ENCODE data around the gene TBL1XR1.
"Not testable (repeated sequence)": the region's sequence is repeated elsewhere in the genome, so short reads cannot be mapped to it uniquely, and the experiment has no call there.

The TBL1XR1 gene

DNA sequence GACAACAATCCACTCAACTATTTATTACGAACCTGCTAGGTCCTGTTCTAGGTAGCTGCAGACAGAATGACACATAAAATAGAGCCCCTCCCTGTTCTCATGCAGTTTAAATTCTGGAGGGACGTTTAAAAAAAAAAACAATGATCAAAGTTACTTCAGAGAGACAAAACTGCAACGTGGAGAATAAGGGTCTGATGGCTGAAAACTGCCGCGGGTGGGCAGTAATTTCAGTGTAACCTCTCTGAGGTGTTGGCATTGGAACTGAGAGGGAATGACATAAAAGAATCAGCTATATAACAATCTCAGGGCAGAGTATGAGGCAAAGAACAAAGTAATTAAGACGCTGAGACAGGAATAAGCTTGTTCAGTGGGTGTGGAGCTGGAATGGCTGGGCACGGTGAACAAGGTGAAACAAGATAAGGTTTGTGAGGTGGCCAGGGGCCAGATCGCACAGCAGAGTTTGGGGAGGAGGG, 19.5 kb downstream of the TBL1XR1 start:
- ChIA-PET POLR2A (ENCODE audit: low non-redundant PET) (no interaction called here), CTCF (interaction anchor here (0.5 to 0.6 kb wide), 2 partner anchors 70 to 187 kb away, joined by 3 read pairs; no protein-coding TSS in a partner anchor)
- peak; percentile 70 for DNase-seq (ENCODE audit: low spot score)

GRCh38 chr3:177174607-177175170, 22.6 kb downstream of the TBL1XR1 start:
- CTCF ChIA-PET: interaction anchor here (0.7 to 1.2 kb wide), 2 partner anchors 23 to 124 kb away, joined by 3 to 5 read pairs; no protein-coding TSS in a partner anchor
- POLR2A ChIA-PET (ENCODE audit: low non-redundant PET): no interaction called here
- no peak for DNase-seq (ENCODE audit: low spot score)
- no peak overlapping the region for H3K27ac ChIP-seq
- TF ChIP-seq, protein P1, sequence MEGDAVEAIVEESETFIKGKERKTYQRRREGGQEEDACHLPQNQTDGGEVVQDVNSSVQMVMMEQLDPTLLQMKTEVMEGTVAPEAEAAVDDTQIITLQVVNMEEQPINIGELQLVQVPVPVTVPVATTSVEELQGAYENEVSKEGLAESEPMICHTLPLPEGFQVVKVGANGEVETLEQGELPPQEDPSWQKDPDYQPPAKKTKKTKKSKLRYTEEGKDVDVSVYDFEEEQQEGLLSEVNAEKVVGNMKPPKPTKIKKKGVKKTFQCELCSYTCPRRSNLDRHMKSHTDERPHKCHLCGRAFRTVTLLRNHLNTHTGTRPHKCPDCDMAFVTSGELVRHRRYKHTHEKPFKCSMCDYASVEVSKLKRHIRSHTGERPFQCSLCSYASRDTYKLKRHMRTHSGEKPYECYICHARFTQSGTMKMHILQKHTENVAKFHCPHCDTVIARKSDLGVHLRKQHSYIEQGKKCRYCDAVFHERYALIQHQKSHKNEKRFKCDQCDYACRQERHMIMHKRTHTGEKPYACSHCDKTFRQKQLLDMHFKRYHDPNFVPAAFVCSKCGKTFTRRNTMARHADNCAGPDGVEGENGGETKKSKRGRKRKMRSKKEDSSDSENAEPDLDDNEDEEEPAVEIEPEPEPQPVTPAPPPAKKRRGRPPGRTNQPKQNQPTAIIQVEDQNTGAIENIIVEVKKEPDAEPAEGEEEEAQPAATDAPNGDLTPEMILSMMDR (conservative IDR thresholded peaks at IDR 0.05; ENCODE audit: low read depth): no peak

More for the DNA sequence above, 19.5 kb downstream of the TBL1XR1 start:
- peak overlapping the region; percentile 93 for H3K27ac ChIP-seq
- TF ChIP-seq, protein P1 (conservative IDR thresholded peaks at IDR 0.05; ENCODE audit: low read depth): no peak

DNA sequence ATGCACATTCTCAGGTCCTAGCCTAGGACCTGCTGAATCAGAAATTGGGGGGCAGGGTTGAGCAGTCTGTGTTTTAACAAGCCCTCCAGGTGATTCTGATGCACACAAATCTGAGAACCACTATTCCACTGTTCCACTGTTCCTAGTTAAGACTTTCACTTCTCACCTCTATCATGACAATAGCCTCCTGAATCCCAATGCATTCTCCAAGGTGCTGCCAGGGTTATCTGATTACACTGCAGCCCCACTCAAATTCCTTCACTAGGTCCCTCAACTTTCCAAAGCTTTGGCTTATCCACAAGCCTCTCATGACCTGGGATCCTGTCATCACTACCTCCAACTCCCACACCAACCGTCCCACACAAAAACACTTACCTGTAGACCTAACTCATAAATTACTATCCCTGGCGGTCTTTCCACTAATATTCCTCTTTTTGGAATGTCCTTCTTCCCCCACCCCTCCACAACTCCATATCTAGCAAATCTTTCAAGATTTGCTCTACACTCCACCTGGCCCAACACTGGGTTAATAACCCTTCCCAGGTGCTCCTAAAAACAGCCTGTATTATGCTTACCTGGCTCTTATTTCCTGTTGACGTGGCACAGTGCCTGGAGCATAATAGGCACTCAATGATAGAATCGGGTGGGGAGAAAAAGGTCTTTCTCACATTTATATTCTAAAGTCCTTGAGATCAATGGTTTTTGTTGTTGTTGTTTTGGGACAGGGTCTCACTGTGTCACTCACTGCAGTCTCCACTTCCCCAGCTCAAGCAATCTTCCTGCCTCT, 27.2 kb downstream of the TBL1XR1 start:
- DNase-seq (ENCODE audit: low spot score): no peak

DNA sequence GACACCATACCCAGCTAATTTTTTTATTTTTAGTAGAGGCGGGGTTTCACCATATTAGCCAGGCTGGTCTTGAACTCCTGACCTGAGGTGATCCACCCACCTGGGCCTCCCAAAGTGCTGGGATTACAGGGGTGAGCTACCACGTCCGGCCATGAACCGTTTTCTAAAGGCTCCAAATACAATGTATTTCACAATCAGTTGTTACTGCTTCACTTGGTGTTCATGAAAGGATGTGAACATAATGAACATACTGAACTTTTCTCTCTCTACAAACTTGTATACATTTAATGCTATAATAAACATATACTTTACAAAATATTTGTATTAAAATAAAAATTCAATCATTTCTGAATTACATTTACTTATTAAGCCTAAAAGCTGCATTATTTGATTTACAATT, 28.9 kb downstream of the TBL1XR1 start:
- TF ChIP-seq, protein P1 (conservative IDR thresholded peaks at IDR 0.05; ENCODE audit: low read depth): no peak

More for the DNA sequence above, 27.2 kb downstream of the TBL1XR1 start:
- no peak overlapping the region for H3K27ac ChIP-seq
- ChIA-PET CTCF (no interaction called here), POLR2A (ENCODE audit: low non-redundant PET) (no interaction called here)
- TF ChIP-seq, protein P1 (conservative IDR thresholded peaks at IDR 0.05; ENCODE audit: low read depth): no peak

GRCh38 chr3:177162742-177163141, 34.5 kb downstream of the TBL1XR1 start:
- no peak overlapping the region for H3K27ac ChIP-seq
- TF ChIP-seq, protein P1 (conservative IDR thresholded peaks at IDR 0.05; ENCODE audit: low read depth): no peak
- ChIA-PET CTCF (no interaction called here), POLR2A (ENCODE audit: low non-redundant PET) (no interaction called here)
- DNase-seq (ENCODE audit: low spot score): no peak

More for the DNA sequence above, 28.9 kb downstream of the TBL1XR1 start:
- DNase-seq (ENCODE audit: low spot score): no peak
- CTCF ChIA-PET: interaction anchor here (0.6 kb wide), 1 partner anchor 192 kb away, joined by 3 read pairs; no protein-coding TSS in a partner anchor
- H3K27ac ChIP-seq: no peak overlapping the region
- POLR2A ChIA-PET (ENCODE audit: low non-redundant PET): no interaction called here

GRCh38 chr3:177161603-177162002, 35.7 kb downstream of the TBL1XR1 start:
- POLR2A ChIA-PET (ENCODE audit: low non-redundant PET); DNase-seq (ENCODE audit: low spot score); H3K27ac ChIP-seq: not testable (repeated sequence)
- CTCF ChIA-PET: interaction anchor here (0.7 kb wide), 1 partner anchor 60 kb away, joined by 3 read pairs; no protein-coding TSS in a partner anchor

DNA sequence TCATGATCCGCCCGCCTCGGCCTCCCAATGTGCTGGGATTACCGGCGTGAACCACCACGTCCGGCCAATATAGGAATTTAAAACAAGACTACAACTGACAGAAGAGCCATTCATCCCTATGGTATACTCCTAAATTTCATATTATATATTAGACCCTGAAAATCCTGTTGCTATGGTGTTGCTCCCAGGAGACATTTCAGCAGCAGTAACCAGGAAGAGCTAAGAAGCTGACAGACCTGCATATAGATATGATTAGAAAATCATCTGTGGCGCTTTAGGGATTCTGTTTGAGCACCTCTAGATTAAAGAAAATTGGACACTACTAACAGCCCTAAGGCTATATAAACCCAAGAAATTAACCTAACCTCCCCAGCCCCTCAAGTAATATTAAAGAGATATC, 38.8 kb downstream of the TBL1XR1 start:
- ChIA-PET CTCF (no interaction called here), POLR2A (ENCODE audit: low non-redundant PET) (no interaction called here)
- no peak overlapping the region for H3K27ac ChIP-seq
- no peak for DNase-seq (ENCODE audit: low spot score)
- TF ChIP-seq, protein P1 (conservative IDR thresholded peaks at IDR 0.05; ENCODE audit: low read depth): no peak
